Keratinocyte (primary cell): ENCODE data around the gene CALML5.

ENCODE experiments used
- CTCF ChIP-seq, 3 experiments: IDR thresholded peaks in 1 of 3; conservative IDR thresholded peaks in 1 of 3; optimal IDR thresholded peaks in 1 of 3; 2 replicates in 2 of 3; 3 replicates in 1 of 3; pipeline versions ENCODE3 to v1.5.1; 2011; ENCODE audit warnings: low read length in 3 of 3, mild to moderate bottlenecking in 3 of 3, moderate library complexity in 2 of 3, control low read depth in 1 of 3, inconsistent platforms in 1 of 3; ENCODE audit not compliant: insufficient read depth in 2 of 3; ENCODE audit errors: extremely low read depth in 1 of 3
- EZH2 ChIP-seq: IDR thresholded peaks from one replicate; pipeline ENCODE4 v1.6.1; 2012; ENCODE audit warnings: inconsistent platforms, mild to moderate bottlenecking, low read length, moderate library complexity

DNA sequence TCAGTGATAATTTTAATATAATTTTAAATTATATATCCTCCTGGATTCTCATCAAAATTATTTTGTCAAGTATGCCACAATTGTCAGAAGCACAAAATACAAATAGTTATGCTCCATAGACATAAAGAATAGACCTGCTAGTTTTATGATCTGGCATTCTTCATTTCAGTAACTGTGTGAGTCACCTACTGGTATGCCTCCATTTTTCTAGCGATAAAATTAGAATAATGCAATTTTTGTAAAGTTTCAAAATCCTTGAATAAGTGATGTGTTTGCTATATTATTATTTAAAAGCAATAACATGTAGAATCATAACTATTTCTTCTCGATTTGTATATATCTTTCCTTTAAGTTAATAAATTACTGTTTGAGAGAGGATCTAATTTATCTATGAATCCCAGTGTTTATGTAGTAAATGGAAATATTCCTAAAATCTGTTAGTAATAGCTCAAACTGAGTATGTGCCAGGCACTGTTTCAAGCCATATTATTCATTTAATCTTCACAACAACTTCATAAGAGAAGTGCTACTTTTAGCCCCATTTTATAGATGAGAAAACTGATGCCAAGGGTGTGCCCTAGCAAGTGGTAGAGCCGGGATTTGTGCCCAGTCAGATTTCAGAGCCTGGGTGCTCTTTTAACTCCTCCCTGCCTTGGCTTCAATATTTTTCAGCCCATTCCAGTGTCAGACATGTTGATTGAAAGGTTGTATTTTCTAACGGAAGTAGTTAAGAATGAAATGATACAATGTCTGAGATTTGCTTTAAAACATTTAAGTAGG is 48.6 kb downstream of the CALML5 start:
- TF ChIP-seq CTCF (optimal IDR thresholded peaks at IDR 0.05 in 1 of 3, IDR thresholded peaks at IDR 0.05 in 1 of 3, conservative IDR thresholded peaks at IDR 0.05 in 1 of 3; ENCODE audit: extremely low read depth in 1 of 3, insufficient read depth in 2 of 3, low read length in 3 of 3), result no peak
- no peak for TF ChIP-seq EZH2
